GM19463 (cell line): Measurements from ENCODE around the gene NTN3.
A peak's percentile ranks its signal among the peaks of the same experiment; 100 is the strongest.
"Not testable (repeated sequence)": the region's sequence is repeated elsewhere in the genome, so short reads cannot be mapped to it uniquely, and the experiment has no call there.

Experiments used
- ATAC-seq: cut with Tn5 transposase; IDR thresholded peaks from one replicate; pipeline ENCODE4 v1.9.1; 2021; ENCODE audit warnings: mild to moderate bottlenecking, moderate library complexity; ENCODE audit not compliant: unreplicated experiment

The NTN3 gene

DNA sequence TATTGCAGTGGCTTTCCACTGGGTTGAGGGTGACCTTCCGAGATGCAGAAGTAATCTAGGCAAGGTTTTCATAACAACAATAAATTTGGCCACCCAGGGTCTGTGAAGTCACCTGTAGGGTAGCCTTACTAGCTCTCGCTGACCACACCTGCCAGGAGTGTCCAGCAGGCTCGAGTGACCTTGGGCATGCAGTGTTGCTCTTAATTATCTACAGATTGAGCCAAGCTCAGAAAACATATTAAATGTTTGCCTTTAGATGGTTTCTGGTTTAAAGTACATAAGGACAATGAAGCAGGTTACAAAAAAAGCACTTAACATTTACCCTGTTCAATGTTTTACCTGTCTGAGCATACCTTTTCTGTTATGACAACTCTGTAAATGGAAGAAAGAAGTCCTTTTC, 5.6 kb downstream of the NTN3 start:
- ATAC-seq, result no peak

DNA sequence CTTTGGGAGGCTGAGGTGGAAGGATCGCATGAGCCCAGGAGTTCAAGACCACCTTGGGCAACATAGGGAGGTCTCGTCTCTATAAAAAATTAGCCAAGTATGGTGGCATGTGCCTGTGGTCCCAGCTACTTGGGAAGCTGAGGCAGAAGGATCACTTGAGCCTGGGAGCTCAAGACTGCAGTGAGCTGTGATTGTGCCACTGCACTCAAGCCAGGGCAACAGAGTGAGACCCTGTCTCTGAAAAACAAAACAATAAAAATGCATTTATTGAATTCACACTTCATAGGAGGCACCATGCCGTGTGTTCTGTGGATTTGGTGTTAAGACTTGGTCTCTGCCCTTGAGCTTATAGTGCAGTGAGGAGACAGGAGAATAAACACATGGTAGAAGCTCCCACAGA, 6.2 kb downstream of the NTN3 start:
- ATAC-seq, result no peak

DNA sequence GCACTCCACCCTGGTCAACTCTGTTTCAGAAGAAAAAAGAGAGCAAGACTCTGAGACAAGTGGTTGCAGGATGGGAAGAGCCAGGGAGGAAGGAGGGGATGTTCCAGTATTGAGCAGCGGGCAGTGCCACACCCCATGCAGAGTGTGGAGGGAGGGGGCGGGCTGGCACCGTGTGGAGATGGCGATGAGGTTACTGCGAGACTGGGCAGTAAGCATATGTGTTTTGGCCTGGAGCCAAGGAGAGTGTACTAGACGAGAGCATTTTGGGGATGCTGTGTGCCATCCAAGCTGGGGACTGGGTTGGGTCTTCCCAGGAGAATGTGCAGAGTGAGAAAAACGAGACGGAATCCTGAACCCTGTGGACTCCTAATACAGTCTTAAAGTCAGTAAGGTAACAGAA, 7.2 kb downstream of the NTN3 start:
- no peak for ATAC-seq

DNA sequence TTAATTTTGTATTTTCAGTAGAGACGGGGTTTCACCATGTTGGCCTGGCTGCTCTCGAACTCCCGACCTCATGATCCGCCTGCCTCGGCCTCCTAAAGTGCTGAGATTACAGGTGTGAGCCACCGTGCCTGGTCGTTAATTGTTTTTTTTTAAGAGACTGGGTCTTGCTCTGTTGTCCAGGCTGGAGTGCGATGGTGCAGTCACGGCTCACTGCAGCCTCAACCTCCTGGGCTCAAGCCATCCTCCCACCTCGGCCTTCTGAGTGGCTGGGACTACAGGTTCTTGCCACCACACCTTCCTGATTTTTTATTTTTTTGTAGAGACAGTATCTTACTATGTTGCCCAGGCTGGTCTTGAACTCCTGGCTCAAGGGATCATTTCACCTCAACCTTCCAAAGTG, 8.9 kb downstream of the NTN3 start:
- not testable (repeated sequence) for ATAC-seq

GRCh38 chr16:2480948-2481347, 9.9 kb downstream of the NTN3 start:
- no peak for ATAC-seq

GRCh38 chr16:2481676-2482075, 10.6 kb downstream of the NTN3 start:
- no peak for ATAC-seq

DNA sequence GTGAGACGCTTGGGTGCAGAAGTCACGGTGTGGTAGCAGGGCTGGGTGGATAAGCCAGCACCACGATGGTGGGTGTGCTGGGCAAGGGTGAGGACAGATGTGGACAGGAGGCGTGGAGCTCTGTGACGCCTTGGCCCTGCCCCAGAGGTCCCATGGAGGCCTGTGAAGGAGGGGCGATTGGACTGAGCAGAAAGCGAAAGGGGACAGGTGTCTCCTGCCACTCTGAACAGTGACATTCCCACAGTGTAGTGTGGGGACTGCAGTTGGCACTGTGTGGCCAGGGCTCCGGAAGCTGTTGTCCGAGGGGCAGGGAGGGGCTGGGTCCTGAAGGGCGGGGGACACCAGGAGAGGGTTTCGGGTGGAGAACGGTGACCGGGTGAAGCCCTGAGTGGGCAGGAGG, 11.2 kb downstream of the NTN3 start:
- ATAC-seq, result no peak

DNA sequence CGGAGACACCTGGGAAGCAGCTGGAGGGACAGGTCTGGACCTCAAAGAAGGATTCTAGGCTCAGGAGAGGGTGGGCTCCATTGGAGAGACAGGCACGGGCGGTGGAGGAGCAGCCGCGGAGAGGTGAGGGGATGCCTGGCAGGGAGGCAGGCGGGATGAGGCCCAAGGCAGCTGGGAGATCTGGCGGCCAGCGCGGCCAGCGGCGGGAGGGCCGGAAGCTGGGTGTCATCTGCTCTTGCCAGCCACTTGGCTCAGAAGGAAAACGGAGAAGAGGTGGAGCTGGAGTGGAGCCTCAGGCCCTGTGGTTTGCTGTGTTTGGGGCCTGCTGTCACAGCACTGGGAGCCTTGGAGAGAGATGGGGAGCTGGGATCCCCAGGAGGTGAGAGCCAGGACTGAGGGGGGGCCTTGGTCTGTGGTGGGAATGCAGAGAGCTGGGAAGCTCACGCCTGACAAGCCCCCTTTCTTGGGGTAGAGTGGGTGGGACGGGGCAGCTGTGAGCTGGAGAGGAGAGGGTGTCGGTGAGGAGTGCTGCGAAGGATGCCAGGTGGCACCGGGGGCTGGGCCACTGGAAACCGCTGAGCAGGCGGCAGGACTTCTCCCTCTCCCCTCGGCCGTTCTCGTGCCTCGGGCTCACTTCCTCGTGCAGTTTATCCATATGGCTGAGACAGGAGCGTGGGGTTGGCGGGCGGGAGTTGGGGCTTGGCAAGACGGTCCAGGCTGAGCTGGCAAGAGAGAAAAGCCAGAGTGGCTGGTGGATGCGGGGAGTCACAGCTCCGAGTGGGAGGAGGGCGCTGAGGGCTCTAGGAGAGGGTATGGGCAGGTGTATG, 11.8 kb downstream of the NTN3 start:
- ATAC-seq, result no peak

GRCh38 chr16:2483939-2484897, 13.1 kb downstream of the NTN3 start:
- ATAC-seq, result no peak

- ATAC-seq, result no peak
These were observed 13.9 kb downstream of the NTN3 start for GRCh38 chr16:2484898-2485508.

GRCh38 chr16:2485811-2486507, 14.9 kb downstream of the NTN3 start:
- no peak for ATAC-seq

- peak; percentile 85 for ATAC-seq
These were observed 15.8 kb downstream of the NTN3 start for GRCh38 chr16:2486645-2487516.

GRCh38 chr16:2487517-2487842, 16.4 kb downstream of the NTN3 start:
- no peak for ATAC-seq

DNA sequence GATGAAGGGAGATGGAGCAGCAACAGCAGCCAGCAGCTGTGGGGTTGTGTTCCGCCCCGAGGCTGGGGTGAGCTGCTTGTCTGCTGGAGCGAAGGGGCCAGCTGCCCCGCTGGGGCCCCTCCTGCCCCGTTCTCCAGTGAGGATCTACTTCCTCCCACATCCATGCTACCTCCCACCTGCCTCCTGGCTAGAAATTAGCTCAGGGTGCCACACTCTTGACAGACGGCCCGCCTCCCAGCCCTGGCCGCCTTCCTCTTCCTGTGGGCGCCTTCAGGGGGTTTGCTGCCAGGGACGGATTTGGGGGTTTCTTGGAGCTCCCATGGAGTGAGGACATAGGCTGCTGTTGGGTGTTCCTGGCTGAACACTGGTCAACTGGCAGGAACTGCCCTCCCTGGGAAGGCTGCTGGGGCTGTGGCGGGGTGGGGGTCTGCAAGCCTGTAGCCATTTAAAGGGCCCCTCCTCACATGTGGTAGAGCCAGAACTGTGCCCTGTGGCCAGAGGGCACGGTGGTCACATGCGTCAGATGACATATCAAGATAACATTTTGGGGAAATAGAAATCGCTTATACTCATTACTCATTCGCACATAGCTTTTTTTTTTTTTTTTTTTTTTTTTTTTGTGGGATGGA, 16.9 kb downstream of the NTN3 start:
- ATAC-seq, result no peak

GRCh38 chr16:2489581-2489980, 18.5 kb downstream of the NTN3 start:
- no peak for ATAC-seq

DNA sequence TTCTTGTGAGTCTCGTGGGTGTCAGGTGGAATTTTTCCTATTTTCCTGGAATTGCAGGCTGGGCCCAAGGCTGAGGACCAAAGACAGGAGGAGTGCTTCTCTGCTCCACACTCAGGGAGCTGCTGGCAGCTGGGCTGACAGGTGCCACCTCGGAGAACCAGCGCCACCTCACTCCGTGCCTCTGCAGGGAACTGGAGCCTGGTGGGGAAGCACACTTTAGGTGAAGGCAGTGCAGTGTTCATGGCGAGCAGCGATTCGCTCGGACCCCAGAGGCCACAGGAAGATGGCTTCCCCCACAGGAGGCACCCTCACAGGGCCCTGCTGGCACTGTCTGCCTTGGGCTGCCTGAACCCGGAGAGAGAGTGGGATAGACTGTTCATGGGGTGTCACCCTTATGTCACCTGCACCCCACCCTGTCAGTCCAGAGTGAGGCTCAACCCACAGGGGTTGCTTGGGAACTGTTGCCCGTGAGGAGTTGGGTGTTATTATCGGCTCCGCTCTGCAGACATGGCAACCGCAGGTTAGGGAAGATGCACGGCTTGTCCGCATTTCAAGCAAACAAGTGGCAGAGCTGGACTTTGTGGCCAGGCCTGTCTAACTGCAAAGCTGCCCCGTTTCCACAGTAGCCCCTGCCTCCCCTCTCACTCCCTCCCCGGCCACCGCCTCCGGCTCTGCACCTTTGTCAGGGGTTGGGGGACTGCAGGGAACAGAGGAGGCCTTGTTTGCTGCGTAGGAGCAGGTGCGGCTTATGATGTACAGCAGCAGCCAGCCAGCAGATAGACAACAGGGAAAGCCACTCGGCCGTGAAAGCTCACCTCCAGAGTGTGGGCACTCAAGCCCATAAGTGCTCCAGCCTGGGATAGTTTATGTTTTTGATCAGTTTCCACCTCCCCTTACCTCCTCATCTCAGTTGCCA, 19.4 kb downstream of the NTN3 start:
- no peak for ATAC-seq

DNA sequence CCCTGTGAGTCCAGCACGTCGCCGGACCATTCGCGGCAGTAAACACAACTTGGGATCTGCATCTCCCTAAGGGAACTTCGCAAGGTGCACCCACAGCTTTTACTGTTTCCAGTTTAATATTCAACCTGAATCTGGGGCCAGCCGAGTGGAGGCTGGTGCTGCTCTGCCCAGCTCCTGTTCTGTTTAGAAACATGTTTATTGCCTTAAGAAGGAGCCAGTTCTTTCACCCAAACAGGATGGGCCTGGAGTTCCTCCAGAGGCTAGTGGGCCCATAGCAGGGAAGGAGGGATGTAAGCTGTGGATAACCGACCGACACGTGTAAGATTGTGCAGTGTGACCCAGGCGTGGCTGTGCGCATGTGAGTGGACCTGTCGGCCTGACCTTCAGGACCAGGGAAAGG, 21.2 kb downstream of the NTN3 start:
- ATAC-seq, result no peak

- no peak for ATAC-seq
These were observed 22.5 kb downstream of the NTN3 start for GRCh38 chr16:2493605-2494004.

GRCh38 chr16:2494616-2495015, 23.5 kb downstream of the NTN3 start:
- ATAC-seq, result no peak
